Epithelial cell of esophagus (primary cell): ENCODE data around the gene TMEM115.

ENCODE experiments used
- DNase-seq: peaks from one replicate; pipeline ENCODE4 v3.0.0; 2010; ENCODE audit warnings: low read depth
- H3K4me3 ChIP-seq: 2 replicates; pipeline ENCODE4 v1.5.1; 2011; ENCODE audit warnings: mild to moderate bottlenecking, low read length, control low read depth
- TF ChIP-seq, protein P1 (sequence below): IDR thresholded peaks from 2 replicates; pipeline ENCODE4 v1.5.1; 2011; ENCODE audit warnings: low read depth, mild to moderate bottlenecking, low read length, control low read depth, inconsistent platforms; ENCODE audit not compliant: insufficient read depth; ENCODE audit errors: missing control alignments

TMEM115 gene

DNA sequence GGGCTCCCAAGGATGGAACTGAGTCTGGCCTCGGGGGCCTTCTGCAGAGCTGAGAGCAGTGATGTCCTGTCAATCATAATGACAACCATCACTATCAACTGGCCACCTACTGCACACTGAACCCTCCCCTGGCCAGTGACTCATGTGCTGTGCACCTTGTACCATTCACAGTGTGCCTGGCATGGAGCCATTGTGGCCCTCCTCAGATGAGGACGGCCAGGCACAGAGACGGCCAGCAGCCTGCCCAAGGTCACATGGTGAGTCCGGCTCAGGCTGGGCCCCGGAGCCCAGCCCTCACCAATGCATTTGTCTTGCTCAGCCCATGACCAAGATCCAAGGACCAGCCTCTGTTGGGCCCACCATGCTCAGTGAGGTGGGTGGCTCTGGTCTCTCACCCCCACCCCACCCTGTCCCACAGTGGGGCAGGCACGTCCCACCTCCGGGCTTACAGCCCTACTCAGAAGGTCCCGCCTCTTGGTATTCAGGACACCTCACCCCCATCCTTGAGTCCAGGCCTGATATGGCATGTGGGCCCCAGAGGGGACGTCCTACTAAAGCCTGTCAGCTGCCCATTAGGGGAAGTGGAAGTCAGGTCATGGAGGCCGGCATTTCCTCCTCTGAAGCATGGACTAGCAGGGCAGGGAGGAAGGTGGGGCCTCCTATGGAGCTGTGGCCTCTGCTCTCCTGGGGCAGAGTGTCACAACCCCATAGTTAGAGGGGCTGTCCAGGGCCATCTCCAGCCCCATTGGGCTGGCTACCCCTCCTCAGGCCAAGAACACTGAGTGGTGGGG lies 35.9 kb upstream of the TMEM115 start:
- H3K4me3 ChIP-seq, result no peak overlapping the region
- TF ChIP-seq, protein P1, sequence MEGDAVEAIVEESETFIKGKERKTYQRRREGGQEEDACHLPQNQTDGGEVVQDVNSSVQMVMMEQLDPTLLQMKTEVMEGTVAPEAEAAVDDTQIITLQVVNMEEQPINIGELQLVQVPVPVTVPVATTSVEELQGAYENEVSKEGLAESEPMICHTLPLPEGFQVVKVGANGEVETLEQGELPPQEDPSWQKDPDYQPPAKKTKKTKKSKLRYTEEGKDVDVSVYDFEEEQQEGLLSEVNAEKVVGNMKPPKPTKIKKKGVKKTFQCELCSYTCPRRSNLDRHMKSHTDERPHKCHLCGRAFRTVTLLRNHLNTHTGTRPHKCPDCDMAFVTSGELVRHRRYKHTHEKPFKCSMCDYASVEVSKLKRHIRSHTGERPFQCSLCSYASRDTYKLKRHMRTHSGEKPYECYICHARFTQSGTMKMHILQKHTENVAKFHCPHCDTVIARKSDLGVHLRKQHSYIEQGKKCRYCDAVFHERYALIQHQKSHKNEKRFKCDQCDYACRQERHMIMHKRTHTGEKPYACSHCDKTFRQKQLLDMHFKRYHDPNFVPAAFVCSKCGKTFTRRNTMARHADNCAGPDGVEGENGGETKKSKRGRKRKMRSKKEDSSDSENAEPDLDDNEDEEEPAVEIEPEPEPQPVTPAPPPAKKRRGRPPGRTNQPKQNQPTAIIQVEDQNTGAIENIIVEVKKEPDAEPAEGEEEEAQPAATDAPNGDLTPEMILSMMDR, result no peak
- DNase-seq, result no peak

GRCh38 chr3:50393061-50393460 lies 33.7 kb upstream of the TMEM115 start:
- no peak for DNase-seq

GRCh38 chr3:50392101-50392715 lies 32.9 kb upstream of the TMEM115 start:
- TF ChIP-seq, protein P1, result no peak
- no peak for DNase-seq
- no peak overlapping the region for H3K4me3 ChIP-seq

More at GRCh38 chr3:50393061-50393460, 33.7 kb upstream of the TMEM115 start:
- TF ChIP-seq, protein P1, result no peak
- no peak overlapping the region for H3K4me3 ChIP-seq

DNA sequence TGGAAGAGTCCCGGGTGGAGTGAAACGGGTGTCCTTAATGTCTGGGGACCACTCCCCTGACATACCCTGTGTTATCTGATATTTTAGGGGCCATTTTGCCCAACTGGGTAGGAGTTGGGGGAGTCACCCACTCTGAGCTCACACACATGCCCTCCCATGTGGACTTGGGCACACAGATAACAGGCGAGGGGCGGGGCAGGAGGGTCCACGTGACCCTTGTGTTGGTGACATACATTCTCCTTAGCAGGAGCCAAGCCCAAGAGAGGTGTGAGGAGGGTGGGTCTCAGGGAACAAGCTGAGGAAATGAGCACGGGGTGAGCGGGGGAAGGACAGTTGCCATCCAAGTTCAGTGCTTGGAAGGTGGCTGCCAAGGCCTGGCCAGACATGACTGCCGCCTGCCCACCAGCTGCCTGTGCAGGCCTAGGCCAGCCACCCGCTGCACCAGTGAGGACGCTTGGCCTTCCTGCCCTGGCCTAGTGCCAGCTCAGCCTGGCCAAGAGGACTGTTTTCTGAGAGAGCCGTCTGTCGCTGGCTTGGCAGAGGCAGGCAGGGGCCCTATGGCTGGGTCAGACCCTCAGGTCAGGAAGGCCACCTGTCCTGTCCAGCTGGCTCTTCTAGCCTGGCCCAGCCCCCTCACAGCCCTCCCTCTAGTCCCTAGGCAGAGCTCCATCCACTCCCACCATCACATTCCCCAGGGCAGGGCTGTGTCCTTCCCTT lies 31.3 kb upstream of the TMEM115 start:
- TF ChIP-seq, protein P1, result no peak
- peak; percentile 73 for DNase-seq
- no peak overlapping the region for H3K4me3 ChIP-seq

- DNase-seq, result no peak
- TF ChIP-seq, protein P1, result no peak
- no peak overlapping the region for H3K4me3 ChIP-seq
Observed at GRCh38 chr3:50389414-50389767, 30.1 kb upstream of the TMEM115 start.

- no peak overlapping the region for H3K4me3 ChIP-seq
- TF ChIP-seq, protein P1, result no peak
- DNase-seq, result no peak
Observed at GRCh38 chr3:50388720-50389413, 29.5 kb upstream of the TMEM115 start.
